ENCODE results near the gene GPR45.

DNA sequence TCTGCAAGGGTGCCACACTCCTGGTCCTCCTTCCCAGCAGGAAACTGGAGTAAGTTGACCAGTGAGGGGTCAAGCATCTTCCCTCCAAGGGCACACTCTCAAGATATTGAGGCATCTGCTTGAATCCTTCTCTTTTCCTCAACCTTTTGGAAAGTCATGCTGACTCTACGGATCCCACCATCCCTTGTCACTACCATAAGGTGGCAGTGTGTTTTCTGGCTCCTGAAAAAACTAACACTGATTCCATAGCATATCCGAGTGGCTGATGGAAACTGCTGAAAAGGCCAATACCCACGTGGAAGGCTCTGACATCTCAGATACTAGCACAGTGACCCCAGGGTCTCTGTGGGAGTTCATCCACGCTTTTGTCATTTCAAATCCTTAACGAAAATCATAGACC lies 37.1 kb downstream of the GPR45 start:
- TF ChIP-seq GATA3 (IDR thresholded peaks at IDR 0.05; ENCODE audit: low read depth, low read length) (no peak), GATA2 (IDR thresholded peaks at IDR 0.05; ENCODE audit: low read depth, low read length) (no peak)
